ENCODE data around the gene GRK5. TPM values are rescaled to one million over a fixed set of nuclear protein-coding genes. Genes with fewer than 3 reads are reported as not detected.
A peak's percentile ranks its signal among the peaks of the same experiment; 100 is the strongest.

The GRK5 gene
- total RNA-seq, 1 donor: 16.0 TPM

DNA sequence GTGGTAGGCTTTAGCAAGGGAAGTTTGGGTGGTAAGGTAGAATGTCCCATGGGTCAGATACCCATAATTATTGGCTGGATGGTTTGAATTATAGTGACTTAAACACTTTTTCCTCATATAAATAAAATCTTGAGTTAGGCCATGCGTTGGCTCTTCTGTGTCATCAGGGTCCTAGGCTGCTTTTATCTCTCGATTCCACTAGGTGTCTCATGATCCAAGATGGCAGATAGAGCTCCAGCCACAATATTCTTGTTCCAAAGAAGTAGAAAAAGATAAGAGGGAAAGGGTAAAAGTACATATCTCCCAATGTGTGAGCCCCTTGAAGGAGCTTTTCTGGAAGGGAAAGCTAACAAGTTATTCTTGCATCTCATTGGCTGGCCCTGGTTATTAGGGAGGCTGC lies 144.7 kb downstream of the GRK5 start:
- DNase-seq (ENCODE audit: low read depth): no peak
- H3K4me3 ChIP-seq (ENCODE audit: low read depth, low read length): no peak overlapping the region
- TF ChIP-seq, protein P1, sequence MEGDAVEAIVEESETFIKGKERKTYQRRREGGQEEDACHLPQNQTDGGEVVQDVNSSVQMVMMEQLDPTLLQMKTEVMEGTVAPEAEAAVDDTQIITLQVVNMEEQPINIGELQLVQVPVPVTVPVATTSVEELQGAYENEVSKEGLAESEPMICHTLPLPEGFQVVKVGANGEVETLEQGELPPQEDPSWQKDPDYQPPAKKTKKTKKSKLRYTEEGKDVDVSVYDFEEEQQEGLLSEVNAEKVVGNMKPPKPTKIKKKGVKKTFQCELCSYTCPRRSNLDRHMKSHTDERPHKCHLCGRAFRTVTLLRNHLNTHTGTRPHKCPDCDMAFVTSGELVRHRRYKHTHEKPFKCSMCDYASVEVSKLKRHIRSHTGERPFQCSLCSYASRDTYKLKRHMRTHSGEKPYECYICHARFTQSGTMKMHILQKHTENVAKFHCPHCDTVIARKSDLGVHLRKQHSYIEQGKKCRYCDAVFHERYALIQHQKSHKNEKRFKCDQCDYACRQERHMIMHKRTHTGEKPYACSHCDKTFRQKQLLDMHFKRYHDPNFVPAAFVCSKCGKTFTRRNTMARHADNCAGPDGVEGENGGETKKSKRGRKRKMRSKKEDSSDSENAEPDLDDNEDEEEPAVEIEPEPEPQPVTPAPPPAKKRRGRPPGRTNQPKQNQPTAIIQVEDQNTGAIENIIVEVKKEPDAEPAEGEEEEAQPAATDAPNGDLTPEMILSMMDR (IDR thresholded peaks at IDR 0.05; ENCODE audit: insufficient read depth, low read depth, low read length): no peak

DNA sequence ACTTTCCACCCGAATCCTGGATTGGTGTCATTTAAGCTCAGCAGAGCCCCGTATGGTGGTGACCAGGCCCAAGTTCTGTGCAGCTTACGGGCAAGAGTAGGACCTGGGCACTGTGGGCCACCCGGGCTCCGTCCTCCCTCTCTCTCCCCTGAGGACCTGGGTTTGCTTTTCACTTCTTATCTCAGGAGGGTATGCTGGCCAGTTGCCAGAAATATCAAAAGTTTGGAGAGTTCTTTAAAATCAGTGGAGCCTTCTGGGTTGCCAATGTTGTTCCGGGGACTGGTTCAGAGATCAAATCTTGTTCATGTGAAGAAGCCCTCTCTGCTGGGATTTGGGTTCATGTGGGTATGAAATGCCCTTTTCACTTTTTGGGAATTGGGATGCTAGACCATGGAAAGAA lies 145.4 kb downstream of the GRK5 start:
- TF ChIP-seq, protein P1 (IDR thresholded peaks at IDR 0.05; ENCODE audit: insufficient read depth, low read depth, low read length): no peak
- DNase-seq (ENCODE audit: low read depth): no peak

DNA sequence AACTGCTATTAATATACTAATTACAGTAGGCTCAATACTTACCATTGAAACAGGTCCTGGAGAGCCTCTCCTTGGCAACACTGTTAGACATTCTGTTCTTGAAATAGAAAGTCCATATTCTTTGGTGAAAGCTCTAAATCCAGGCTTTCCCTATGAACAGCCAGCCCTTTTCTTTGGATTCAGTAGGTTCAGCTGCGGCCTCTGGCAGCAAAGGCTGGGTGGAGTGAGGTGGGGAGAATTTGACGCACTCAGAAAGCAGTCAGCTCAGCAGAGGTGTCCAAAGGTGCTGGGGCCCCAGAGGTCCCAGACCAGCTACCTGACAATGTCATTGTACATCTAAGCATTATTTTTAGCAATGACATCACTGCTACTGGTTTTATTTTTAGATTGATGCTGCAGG lies 146.1 kb downstream of the GRK5 start:
- no peak overlapping the region for H3K4me3 ChIP-seq (ENCODE audit: low read depth, low read length)
- no peak for DNase-seq (ENCODE audit: low read depth)
- TF ChIP-seq, protein P1 (IDR thresholded peaks at IDR 0.05; ENCODE audit: insufficient read depth, low read depth, low read length): no peak

More for the DNA sequence above, 145.4 kb downstream of the GRK5 start:
- H3K4me3 ChIP-seq (ENCODE audit: low read depth, low read length): no peak overlapping the region

DNA sequence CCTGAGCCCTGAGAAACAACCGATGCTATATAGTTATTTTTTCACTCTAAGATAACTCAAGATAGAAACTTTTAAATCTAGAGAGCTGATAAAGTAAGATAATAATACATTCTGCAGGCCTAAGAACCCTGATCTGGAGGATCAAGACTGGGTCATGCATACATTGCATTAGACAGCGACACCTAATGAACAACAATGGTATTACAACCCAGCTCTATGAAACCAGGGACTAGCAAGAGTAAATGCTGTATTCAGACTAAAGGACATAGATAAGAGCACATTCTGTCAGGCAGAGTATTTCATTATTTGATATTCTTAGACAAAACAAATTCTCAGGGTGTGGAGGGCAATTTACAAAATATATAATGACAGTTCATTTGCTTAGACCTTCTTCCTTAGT lies 148.6 kb downstream of the GRK5 start:
- DNase-seq (ENCODE audit: low read depth): no peak
- TF ChIP-seq, protein P1 (IDR thresholded peaks at IDR 0.05; ENCODE audit: insufficient read depth, low read depth, low read length): peak; percentile 43

DNA sequence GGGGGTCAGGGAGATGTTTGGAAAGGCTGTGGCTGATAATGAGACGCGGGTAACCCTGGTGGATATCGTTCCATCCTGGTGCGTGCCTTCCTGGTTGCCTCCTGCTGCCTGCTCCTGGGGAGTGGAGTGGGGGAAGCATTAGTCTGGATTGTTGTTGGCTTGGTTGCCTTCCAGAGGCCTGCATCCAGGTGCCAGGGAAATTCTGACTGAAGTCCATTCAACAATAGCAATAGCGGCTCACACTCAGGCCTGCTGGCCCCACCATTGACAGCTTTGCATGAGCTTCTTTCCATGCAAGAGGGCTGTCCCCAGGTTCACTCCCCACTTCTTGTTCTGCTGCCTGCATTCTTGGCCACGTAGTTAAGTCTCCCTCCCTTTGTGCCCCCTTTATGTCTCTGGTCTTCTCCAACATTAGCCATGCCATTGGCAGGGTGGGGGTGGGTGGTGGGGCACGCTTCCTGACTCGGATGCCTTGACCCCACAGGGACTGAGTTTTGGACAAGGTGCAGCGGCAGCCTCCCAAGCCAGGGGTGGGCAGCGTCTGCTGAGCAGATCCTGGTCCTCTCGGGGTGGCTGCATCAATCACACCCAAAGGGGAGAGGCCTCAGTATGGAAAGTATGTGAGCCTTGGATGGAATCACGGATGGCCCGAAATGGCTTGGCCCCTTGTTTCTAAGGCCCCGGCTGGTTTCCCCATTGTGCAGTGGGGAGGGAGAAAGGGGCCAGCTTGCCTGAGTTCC lies 150.2 kb downstream of the GRK5 start:
- TF ChIP-seq, protein P1 (IDR thresholded peaks at IDR 0.05; ENCODE audit: insufficient read depth, low read depth, low read length): no peak
- no peak overlapping the region for H3K4me3 ChIP-seq (ENCODE audit: low read depth, low read length)
- no peak for DNase-seq (ENCODE audit: low read depth)

More for the DNA sequence above, 148.6 kb downstream of the GRK5 start:
- no peak overlapping the region for H3K4me3 ChIP-seq (ENCODE audit: low read depth, low read length)

DNA sequence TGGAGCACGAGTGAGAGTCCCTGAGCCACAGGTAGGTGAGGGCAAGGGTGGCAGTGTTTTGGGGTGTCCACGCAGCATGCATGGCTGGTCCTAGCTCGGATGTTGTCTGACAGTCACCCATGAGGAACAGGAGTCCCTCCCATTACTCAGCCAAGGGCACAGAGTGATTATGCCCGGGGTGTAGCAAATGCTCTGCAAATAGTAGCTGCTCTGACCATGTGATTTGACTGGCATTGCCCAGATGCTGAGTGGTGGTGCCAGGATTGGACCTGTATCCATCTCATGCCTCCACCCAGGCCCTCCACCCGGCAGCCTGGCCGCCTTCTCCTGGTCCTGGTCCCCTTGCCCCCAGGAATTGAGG lies 150.8 kb downstream of the GRK5 start:
- no peak overlapping the region for H3K4me3 ChIP-seq (ENCODE audit: low read depth, low read length)
- TF ChIP-seq, protein P1 (IDR thresholded peaks at IDR 0.05; ENCODE audit: insufficient read depth, low read depth, low read length): no peak
- DNase-seq (ENCODE audit: low read depth): no peak

DNA sequence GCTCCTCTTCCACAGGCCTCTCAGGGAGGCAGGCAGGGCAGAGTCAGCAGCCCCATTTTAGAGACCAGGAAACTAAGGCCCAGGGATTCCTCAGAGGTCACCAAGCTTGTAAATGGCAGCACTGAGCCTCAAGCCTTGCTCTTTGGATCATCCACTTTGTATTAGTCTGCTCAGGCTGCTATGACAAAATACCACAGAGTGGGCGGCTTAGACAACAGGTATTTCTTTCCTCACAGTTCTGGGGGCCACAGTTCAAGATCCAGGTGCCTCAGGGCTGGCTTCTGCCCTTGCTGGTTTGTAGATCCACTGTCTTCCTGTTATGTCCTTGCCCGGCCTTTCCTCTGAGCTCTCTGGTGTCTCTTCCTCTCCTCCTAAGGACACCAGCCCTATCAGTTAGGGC lies 151.2 kb downstream of the GRK5 start:
- H3K4me3 ChIP-seq (ENCODE audit: low read depth, low read length): no peak overlapping the region
- TF ChIP-seq, protein P1 (IDR thresholded peaks at IDR 0.05; ENCODE audit: insufficient read depth, low read depth, low read length): no peak
- no peak for DNase-seq (ENCODE audit: low read depth)

Measured in fibroblast of villous mesenchyme (primary cell).